GM23338 (cell line): ENCODE results near the gene TMEM45A.

Experiments
- CTCF ChIP-seq, 2 experiments: fragments of 200-600 bp in 1 of 2; sonication (generic) in 1 of 2; conservative IDR thresholded peaks; 2 replicates each; pipeline versions ENCODE4 v1.5.1 to v1.6.1; 2016 to 2017; ENCODE audit warnings: antibody characterized with exemption in 2 of 2, low read depth in 2 of 2, mild to moderate bottlenecking in 2 of 2, moderate library complexity in 1 of 2
- EZH2phosphoT487 ChIP-seq: fragments of 200-600 bp; sonication (generic); IDR thresholded peaks from one replicate; pipeline ENCODE4 v1.8.1; 2018; ENCODE audit warnings: antibody characterized with exemption; ENCODE audit not compliant: unreplicated experiment

DNA sequence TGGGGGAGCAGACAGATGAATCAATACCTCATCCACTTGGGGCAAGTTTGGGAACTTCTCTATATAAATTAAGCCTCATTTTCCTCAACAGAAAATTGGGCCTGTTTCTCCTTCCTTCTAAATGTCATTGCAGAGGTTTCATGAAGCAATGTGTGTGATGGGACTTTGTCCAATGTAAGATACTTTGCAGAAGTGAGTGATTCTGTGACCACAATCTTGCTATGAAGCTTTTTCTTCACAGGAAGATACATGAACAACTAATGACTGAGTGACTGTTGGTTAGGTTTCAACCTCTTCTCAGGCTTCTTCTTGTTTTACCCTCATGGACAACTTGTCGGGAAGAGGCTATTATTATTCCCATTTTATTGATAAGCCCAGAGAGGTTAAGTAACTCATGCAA, 11.0 kb downstream of the TMEM45A start:
- TF ChIP-seq EZH2phosphoT487 (no peak), CTCF (conservative IDR thresholded peaks at IDR 0.05; ENCODE audit: low read depth in 2 of 2) (no peak)
